Measurements from ENCODE around the gene STON1.

GRCh38 chr2:48638261-48638660, 108.3 kb downstream of the STON1 start:
- TF ChIP-seq CTCF (tag by site-specific recombination; IDR thresholded peaks at IDR 0.05) (no peak), ZNF768 (tag by site-specific recombination; IDR thresholded peaks at IDR 0.05) (no peak), ZBTB7A (tag by site-specific recombination; IDR thresholded peaks at IDR 0.05; ENCODE audit: low read depth) (no peak)

Data from HEK293 (cell line).